AG20443 (cell line): ENCODE measurements around the gene ADGRA1.

Experiments
- DNase-seq: peaks from one replicate; pipeline ENCODE4 v3.0.0; 2012; ENCODE audit warnings: low spot score, mixed read lengths

Gene ADGRA1

DNA sequence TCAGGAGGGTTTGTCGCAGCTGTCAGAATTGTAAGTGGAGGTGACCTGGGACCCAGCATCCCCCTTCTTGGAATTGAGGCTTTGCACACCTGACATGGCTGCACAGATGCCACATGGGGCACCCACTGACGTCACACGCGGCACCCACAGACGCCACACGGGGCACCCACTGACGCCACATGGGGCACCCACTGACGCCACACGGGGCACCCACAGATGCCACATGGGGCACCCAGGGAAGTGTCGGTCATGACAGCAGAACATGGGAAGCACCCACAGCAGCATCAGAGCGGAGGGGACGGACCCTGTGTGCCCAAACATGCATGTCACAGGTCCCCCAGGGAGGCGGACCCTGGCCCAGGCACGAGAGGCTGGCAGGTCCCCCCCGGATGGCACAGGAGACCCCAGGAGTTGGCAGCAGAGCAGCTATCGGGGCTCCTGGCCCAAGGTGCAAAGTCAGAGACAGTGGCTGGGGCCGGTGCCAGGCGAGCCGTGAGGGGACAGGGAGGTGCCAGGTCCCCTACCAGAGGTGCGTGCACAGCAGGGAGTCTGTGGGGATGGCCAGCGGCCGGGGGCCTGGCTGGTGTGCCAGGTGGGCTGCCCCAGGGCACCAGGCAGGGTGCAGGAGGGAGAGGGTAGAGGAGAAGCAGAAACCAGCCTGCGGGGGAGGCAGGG lies 93.4 kb downstream of the ADGRA1 start:
- DNase-seq = no peak
